SK-N-SH (cell line): ENCODE results near the gene PRDX4. TPM values are rescaled to one million over a fixed set of nuclear protein-coding genes. Genes with fewer than 3 reads are reported as not detected.

ENCODE experiments used
- CTCF ChIA-PET: fragments of 300-600, 350-600 bp; formaldehyde crosslinking; extraction: SDS; loops from one replicate; lab custom pipeline; 2021; lab: Yijun Ruan, JAX
- POLR2A ChIA-PET: fragments of 350-600 bp; sonication (Branson Sonifier 250); formaldehyde crosslinking; extraction: SDS; loops from one replicate; lab custom pipeline; 2020; ENCODE audit warnings: antibody characterized with exemption, inconsistent platforms; lab: Yijun Ruan, JAX
- DNase-seq: peaks from one replicate; pipeline ENCODE4 v3.0.0; 2012
- H2AFZ ChIP-seq: fragments of 200-600 bp; sonication (generic); 2 replicates; pipeline ENCODE4 v1.8.1; 2016; ENCODE audit warnings: antibody characterized with exemption, mild to moderate bottlenecking, low read depth
- H3F3A ChIP-seq: fragments of 200-600 bp; sonication (generic); replicated peaks from 2 replicates; pipeline ENCODE3; 2016; ENCODE audit warnings: antibody characterized with exemption, mild to moderate bottlenecking; ENCODE audit not compliant: insufficient read depth
- H3K27ac ChIP-seq, 2 experiments: fragments of 200-500 bp in 1 of 2; fragments of 200-600 bp in 1 of 2; sonication (Bioruptor generic) in 1 of 2; sonication (generic), shearing (Covaris generic) in 1 of 2; 2 replicates each; pipeline versions ENCODE4 v1.5.1 to v1.6.1; 2014 to 2016; ENCODE audit warnings: low read depth in 2 of 2, inconsistent platforms in 1 of 2, low read length in 1 of 2, mild to moderate bottlenecking in 1 of 2, mixed read lengths in 1 of 2
- H3K27me3 ChIP-seq: fragments of 200-600 bp; sonication (generic), shearing (Covaris generic); 2 replicates; pipeline ENCODE4 v1.6.1; 2016; ENCODE audit warnings: mixed run types; ENCODE audit not compliant: insufficient read depth
- H3K36me3 ChIP-seq, 2 experiments: fragments of 200-500 bp in 1 of 2; fragments of 200-600 bp in 1 of 2; sonication (Bioruptor generic) in 1 of 2; sonication (generic) in 1 of 2; replicated peaks in 1 of 2; 2 replicates each; pipeline versions ENCODE3 to v1.5.1; 2014 to 2016; ENCODE audit warnings: low read length in 1 of 2, mild to moderate bottlenecking in 1 of 2; ENCODE audit not compliant: insufficient read depth in 2 of 2, control insufficient read depth in 1 of 2
- H3K4me1 ChIP-seq, 2 experiments: fragments of 200-500 bp in 1 of 2; fragments of 200-600 bp in 1 of 2; sonication (Bioruptor generic) in 1 of 2; sonication (generic), shearing (Covaris generic) in 1 of 2; 2 replicates each; pipeline versions ENCODE4 v1.5.1 to v1.6.1; 2014 to 2016; ENCODE audit warnings: low read depth in 1 of 2, low read length in 1 of 2, mixed run types in 1 of 2; ENCODE audit not compliant: insufficient read depth in 2 of 2, control insufficient read depth in 1 of 2
- H3K4me2 ChIP-seq: fragments of 200-600 bp; sonication (generic), shearing (Covaris generic); 2 replicates; pipeline ENCODE4 v1.6.1; 2017; ENCODE audit warnings: mixed run types
- H3K4me3 ChIP-seq, 2 experiments: fragments of 200-500 bp in 1 of 2; fragments of 200-600 bp in 1 of 2; sonication (Bioruptor generic) in 1 of 2; sonication (generic), shearing (Covaris generic) in 1 of 2; 2 replicates each; pipeline versions ENCODE4 v1.5.1 to v1.8.1; 2014 to 2016; ENCODE audit warnings: low read depth in 2 of 2, inconsistent platforms in 1 of 2, low read length in 1 of 2, mild to moderate bottlenecking in 1 of 2, mixed read lengths in 1 of 2, moderate library complexity in 1 of 2
- H3K79me2 ChIP-seq: fragments of 200-600 bp; sonication (generic); 2 replicates; pipeline ENCODE4 v1.8.1; 2017; ENCODE audit warnings: mild to moderate bottlenecking; ENCODE audit not compliant: insufficient read depth
- H3K9ac ChIP-seq: fragments of 200-600 bp; sonication (generic); 2 replicates; pipeline ENCODE4 v1.6.1; 2017; ENCODE audit warnings: mixed run types
- H3K9me2 ChIP-seq: fragments of 200-600 bp; sonication (generic); 2 replicates; pipeline ENCODE4 v1.6.1; 2017; ENCODE audit warnings: mixed run types
- H3K9me3 ChIP-seq: fragments of 200-600 bp; sonication (generic); 2 replicates; pipeline ENCODE4 v1.6.1; 2017; ENCODE audit warnings: mixed run types, mild to moderate bottlenecking, moderate library complexity
- H4K20me1 ChIP-seq: fragments of 200-600 bp; sonication (generic); 2 replicates; pipeline ENCODE4 v1.6.1; 2017; ENCODE audit warnings: mild to moderate bottlenecking, mixed run types; ENCODE audit not compliant: insufficient read depth
- CHD2 ChIP-seq: fragments of 150-350 bp; IDR thresholded peaks from 2 replicates; pipeline ENCODE4 v1.6.1; 2018; ENCODE audit warnings: low read length; ENCODE audit not compliant: partially characterized antibody
- EZH2phosphoT487 ChIP-seq: fragments of 200-600 bp; sonication (generic); IDR thresholded peaks from 2 replicates; pipeline ENCODE4 v1.6.1; 2017; ENCODE audit warnings: low read depth, mixed run types, mild to moderate bottlenecking, antibody characterized with exemption, moderate library complexity, borderline replicate concordance
- FOXM1 ChIP-seq: IDR thresholded peaks from 2 replicates; pipeline ENCODE4 v1.4.0; 2012; ENCODE audit warnings: low read depth, mild to moderate bottlenecking
- JUND ChIP-seq: IDR thresholded peaks from 2 replicates; pipeline ENCODE4 v1.4.0; 2012
- NFIC ChIP-seq: IDR thresholded peaks from 2 replicates; pipeline ENCODE4 v1.4.0; 2012; ENCODE audit warnings: borderline replicate concordance
- NRF1 ChIP-seq: IDR thresholded peaks from 2 replicates; pipeline ENCODE4 v1.6.1; 2012; ENCODE audit warnings: low read depth, mild to moderate bottlenecking, low read length
- RAD21 ChIP-seq: IDR thresholded peaks from 2 replicates; pipeline ENCODE4 v1.6.1; 2012; ENCODE audit warnings: mild to moderate bottlenecking, low read length
- RCOR1 ChIP-seq: fragments of 150-350 bp; IDR thresholded peaks from 2 replicates; pipeline ENCODE4 v1.6.1; 2017; ENCODE audit warnings: antibody characterized with exemption, low read length
- RXRA ChIP-seq: IDR thresholded peaks from 2 replicates; pipeline ENCODE4 v1.4.0; 2012; ENCODE audit warnings: low read depth, mild to moderate bottlenecking, borderline replicate concordance
- SIN3A ChIP-seq: IDR thresholded peaks from 2 replicates; pipeline ENCODE4 v1.6.1; 2012; ENCODE audit warnings: low read depth, mild to moderate bottlenecking, low read length, moderate library complexity, borderline replicate concordance
- TCF12 ChIP-seq: IDR thresholded peaks from 2 replicates; pipeline ENCODE4 v1.4.0; 2012
- YY1 ChIP-seq: IDR thresholded peaks from 2 replicates; pipeline ENCODE4 v1.4.0; 2012; ENCODE audit warnings: low read depth, mild to moderate bottlenecking
- WGBS: methylation state at CpG from one replicate; pipeline ENCODE4 v1.1.6; 2017; ENCODE audit warnings: low lambda C conversion rate; 5-methylcytosine and 5-hydroxymethylcytosine counted together
- polyA plus RNA-seq, 3 experiments: library from polyadenylated mRNA; depleted of rRNA; stranded (reverse); fragments of >200 nt; gene quantifications; 2 replicates each; pipeline ENCODE4 v1.2.3, GENCODE V29; 2012
- TF ChIP-seq, protein P1 (sequence below): IDR thresholded peaks from 2 replicates; pipeline ENCODE4 v1.4.0; 2012; ENCODE audit warnings: low read depth, borderline replicate concordance
- TF ChIP-seq, protein P2 (sequence below): fragments of 200-600 bp; sonication (generic); IDR thresholded peaks from 2 replicates; pipeline ENCODE4 v1.6.1; 2017; ENCODE audit warnings: antibody characterized with exemption, mild to moderate bottlenecking, moderate library complexity
- TF ChIP-seq, protein P3 (sequence below): IDR thresholded peaks from 2 replicates; pipeline ENCODE4 v1.6.1; 2012; ENCODE audit warnings: mild to moderate bottlenecking, low read depth, low read length, moderate library complexity

Gene PRDX4
- polyA plus RNA-seq, 1 of the 3 experiments (the other 2 are of a cell fraction), result 140 TPM

DNA sequence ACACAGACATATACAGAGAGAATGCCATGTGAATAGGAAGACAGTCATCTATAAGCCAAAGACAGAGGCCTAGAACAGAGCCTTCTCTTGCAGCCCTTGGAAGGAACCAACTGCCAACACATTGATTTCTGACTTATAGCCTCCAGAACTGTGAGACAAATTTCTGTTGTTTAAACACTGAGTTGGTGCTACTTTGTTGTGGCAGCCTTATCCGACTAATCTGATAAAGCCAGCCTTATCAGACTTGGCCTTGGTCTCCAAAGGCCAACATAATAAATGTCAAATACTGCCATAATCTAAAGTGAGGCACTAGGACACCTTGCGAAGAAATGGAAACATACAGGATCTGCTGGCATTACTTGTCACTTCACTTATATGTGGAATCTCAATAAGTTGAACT is 24.3 kb upstream of the PRDX4 start:
- H3K4me3 ChIP-seq, result no peak overlapping the region
- no peaks in the 10 kb centered on the region for H3K36me3 ChIP-seq
- H2AFZ ChIP-seq, result no peak overlapping the region
- H3F3A ChIP-seq, result no peaks in the 10 kb centered on the region
- H4K20me1 ChIP-seq, result no peaks in the 10 kb centered on the region
- CTCF ChIA-PET, result no interaction called here
- H3K4me1 ChIP-seq, result no peaks in the 10 kb centered on the region
- peaks cover 6% of the 10 kb centered on the region; the same call in 1 of the 2 replicates for H3K27me3 ChIP-seq
- no peak overlapping the region for H3K27ac ChIP-seq
- H3K9me3 ChIP-seq, result no peaks in the 10 kb centered on the region
- POLR2A ChIA-PET, result no interaction called here
- DNase-seq, result no peak
- 50% methylated on average over 2 of the region's 2 CpGs for WGBS
- H3K9me2 ChIP-seq, result no peaks in the 10 kb centered on the region
- no peak for TF ChIP-seq NFIC
- TF ChIP-seq, protein P1, sequence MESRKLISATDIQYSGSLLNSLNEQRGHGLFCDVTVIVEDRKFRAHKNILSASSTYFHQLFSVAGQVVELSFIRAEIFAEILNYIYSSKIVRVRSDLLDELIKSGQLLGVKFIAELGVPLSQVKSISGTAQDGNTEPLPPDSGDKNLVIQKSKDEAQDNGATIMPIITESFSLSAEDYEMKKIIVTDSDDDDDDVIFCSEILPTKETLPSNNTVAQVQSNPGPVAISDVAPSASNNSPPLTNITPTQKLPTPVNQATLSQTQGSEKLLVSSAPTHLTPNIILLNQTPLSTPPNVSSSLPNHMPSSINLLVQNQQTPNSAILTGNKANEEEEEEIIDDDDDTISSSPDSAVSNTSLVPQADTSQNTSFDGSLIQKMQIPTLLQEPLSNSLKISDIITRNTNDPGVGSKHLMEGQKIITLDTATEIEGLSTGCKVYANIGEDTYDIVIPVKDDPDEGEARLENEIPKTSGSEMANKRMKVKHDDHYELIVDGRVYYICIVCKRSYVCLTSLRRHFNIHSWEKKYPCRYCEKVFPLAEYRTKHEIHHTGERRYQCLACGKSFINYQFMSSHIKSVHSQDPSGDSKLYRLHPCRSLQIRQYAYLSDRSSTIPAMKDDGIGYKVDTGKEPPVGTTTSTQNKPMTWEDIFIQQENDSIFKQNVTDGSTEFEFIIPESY, result no peak
- TF ChIP-seq FOXM1, result no peak
- TF ChIP-seq, protein P2, sequence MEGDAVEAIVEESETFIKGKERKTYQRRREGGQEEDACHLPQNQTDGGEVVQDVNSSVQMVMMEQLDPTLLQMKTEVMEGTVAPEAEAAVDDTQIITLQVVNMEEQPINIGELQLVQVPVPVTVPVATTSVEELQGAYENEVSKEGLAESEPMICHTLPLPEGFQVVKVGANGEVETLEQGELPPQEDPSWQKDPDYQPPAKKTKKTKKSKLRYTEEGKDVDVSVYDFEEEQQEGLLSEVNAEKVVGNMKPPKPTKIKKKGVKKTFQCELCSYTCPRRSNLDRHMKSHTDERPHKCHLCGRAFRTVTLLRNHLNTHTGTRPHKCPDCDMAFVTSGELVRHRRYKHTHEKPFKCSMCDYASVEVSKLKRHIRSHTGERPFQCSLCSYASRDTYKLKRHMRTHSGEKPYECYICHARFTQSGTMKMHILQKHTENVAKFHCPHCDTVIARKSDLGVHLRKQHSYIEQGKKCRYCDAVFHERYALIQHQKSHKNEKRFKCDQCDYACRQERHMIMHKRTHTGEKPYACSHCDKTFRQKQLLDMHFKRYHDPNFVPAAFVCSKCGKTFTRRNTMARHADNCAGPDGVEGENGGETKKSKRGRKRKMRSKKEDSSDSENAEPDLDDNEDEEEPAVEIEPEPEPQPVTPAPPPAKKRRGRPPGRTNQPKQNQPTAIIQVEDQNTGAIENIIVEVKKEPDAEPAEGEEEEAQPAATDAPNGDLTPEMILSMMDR, result no peak
- no peak overlapping the region for H3K4me2 ChIP-seq
- no peaks in the 10 kb centered on the region for H3K79me2 ChIP-seq
- H3K9ac ChIP-seq, result no peak overlapping the region

DNA sequence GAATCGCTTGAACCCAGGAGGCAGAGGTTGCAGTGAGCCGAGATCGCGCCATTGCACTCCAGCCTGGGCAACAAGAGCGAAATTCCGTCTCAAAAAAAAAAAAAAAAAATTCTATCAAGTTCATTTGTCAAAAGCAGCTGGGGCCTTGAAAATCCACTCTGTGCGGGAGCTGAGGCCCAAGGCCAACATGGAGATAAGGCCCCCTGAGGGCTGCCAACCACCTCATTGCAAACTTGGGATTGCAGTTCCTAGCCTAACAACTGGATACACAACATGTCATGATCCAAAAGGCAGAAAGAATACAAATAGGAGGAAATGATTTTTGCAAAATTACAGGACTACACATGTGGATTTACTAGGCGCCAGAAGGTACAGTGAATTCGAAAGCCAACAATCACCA is 22.5 kb upstream of the PRDX4 start:
- TF ChIP-seq JUND (no peak), RXRA (no peak), CHD2 (no peak), YY1 (no peak), EZH2phosphoT487 (no peak), NRF1 (no peak), RAD21 (no peak), TCF12 (no peak), RCOR1 (no peak), SIN3A (no peak)
- TF ChIP-seq, protein P3, sequence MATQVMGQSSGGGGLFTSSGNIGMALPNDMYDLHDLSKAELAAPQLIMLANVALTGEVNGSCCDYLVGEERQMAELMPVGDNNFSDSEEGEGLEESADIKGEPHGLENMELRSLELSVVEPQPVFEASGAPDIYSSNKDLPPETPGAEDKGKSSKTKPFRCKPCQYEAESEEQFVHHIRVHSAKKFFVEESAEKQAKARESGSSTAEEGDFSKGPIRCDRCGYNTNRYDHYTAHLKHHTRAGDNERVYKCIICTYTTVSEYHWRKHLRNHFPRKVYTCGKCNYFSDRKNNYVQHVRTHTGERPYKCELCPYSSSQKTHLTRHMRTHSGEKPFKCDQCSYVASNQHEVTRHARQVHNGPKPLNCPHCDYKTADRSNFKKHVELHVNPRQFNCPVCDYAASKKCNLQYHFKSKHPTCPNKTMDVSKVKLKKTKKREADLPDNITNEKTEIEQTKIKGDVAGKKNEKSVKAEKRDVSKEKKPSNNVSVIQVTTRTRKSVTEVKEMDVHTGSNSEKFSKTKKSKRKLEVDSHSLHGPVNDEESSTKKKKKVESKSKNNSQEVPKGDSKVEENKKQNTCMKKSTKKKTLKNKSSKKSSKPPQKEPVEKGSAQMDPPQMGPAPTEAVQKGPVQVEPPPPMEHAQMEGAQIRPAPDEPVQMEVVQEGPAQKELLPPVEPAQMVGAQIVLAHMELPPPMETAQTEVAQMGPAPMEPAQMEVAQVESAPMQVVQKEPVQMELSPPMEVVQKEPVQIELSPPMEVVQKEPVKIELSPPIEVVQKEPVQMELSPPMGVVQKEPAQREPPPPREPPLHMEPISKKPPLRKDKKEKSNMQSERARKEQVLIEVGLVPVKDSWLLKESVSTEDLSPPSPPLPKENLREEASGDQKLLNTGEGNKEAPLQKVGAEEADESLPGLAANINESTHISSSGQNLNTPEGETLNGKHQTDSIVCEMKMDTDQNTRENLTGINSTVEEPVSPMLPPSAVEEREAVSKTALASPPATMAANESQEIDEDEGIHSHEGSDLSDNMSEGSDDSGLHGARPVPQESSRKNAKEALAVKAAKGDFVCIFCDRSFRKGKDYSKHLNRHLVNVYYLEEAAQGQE, result no peak
- TF ChIP-seq, protein P2, result no peak
- no peak overlapping the region for H3K4me3 ChIP-seq
- no peaks in the 10 kb centered on the region for H3K4me1 ChIP-seq
- H3K36me3 ChIP-seq, result no peaks in the 10 kb centered on the region
- no peaks in the 10 kb centered on the region for H3K9me2 ChIP-seq
- ChIA-PET CTCF (no interaction called here), POLR2A (no interaction called here)
- DNase-seq, result no peak
- no peaks in the 10 kb centered on the region for H3K9me3 ChIP-seq
- H3F3A ChIP-seq, result no peaks in the 10 kb centered on the region
- H3K4me2 ChIP-seq, result no peak overlapping the region
- no peak overlapping the region for H3K9ac ChIP-seq
- H4K20me1 ChIP-seq, result no peaks in the 10 kb centered on the region
- H3K27ac ChIP-seq, result no peak overlapping the region
- H3K79me2 ChIP-seq, result no peaks in the 10 kb centered on the region
- WGBS, result 44% methylated on average over 9 of the region's 9 CpGs
- peaks cover 6% of the 10 kb centered on the region; the same call in 1 of the 2 replicates for H3K27me3 ChIP-seq
- H2AFZ ChIP-seq, result no peak overlapping the region
